HepG2 (cell line): ENCODE data around the gene TIMM10. TPM values are rescaled to one million over a fixed set of nuclear protein-coding genes. Genes with fewer than 3 reads are reported as not detected.

Experiments used
- ATF1 ChIP-seq: IDR thresholded peaks from 2 replicates; pipeline ENCODE4 v1.6.1; 2016; ENCODE audit warnings: mild to moderate bottlenecking, control low read depth
- CEBPG ChIP-seq: IDR thresholded peaks from 2 replicates; pipeline ENCODE4 v1.6.1; 2016
- DNMT1 ChIP-seq: sonication (generic); formaldehyde crosslinking; IDR thresholded peaks from 2 replicates; pipeline ENCODE4 v1.5.1; 2020; ENCODE audit warnings: mild to moderate bottlenecking, missing genetic modification reagents
- DNMT3B ChIP-seq: conservative IDR thresholded peaks from 2 replicates; pipeline ENCODE4 v1.6.1; 2016; ENCODE audit warnings: missing biosample characterization, control low read depth
- DPF2 ChIP-seq: sonication (generic); formaldehyde crosslinking; IDR thresholded peaks from 2 replicates; pipeline ENCODE4 v1.4.0; 2020; ENCODE audit warnings: mild to moderate bottlenecking, low read depth, missing genetic modification reagents, borderline replicate concordance
- FOXA3 ChIP-seq: IDR thresholded peaks from 2 replicates; pipeline ENCODE4 v1.6.1; 2016; ENCODE audit warnings: missing genetic modification reagents, missing compliant biosample characterization
- HIVEP1 ChIP-seq: sonication (generic); formaldehyde crosslinking; IDR thresholded peaks from 2 replicates; pipeline ENCODE4 v1.4.0; 2020; ENCODE audit warnings: mild to moderate bottlenecking, missing genetic modification reagents
- ISL2 ChIP-seq: sonication (generic); formaldehyde crosslinking; IDR thresholded peaks from 2 replicates; pipeline ENCODE4 v1.5.0; 2020; ENCODE audit warnings: missing genetic modification reagents
- KLF12 ChIP-seq: sonication (generic); formaldehyde crosslinking; IDR thresholded peaks from 2 replicates; pipeline ENCODE4 v1.4.0; 2020; ENCODE audit warnings: missing genetic modification reagents, borderline replicate concordance
- MTA3 ChIP-seq: sonication (generic); formaldehyde crosslinking; IDR thresholded peaks from 2 replicates; pipeline ENCODE4 v1.4.0; 2020; ENCODE audit warnings: missing genetic modification reagents
- MYC ChIP-seq: sonication (generic); formaldehyde crosslinking; IDR thresholded peaks from 2 replicates; pipeline ENCODE4 v1.9.0; 2021; ENCODE audit warnings: missing genetic modification reagents, borderline replicate concordance
- NONO ChIP-seq, 2 experiments: fragments of 450-650 bp in 1 of 2; sonication (generic) in 1 of 2; formaldehyde crosslinking in 1 of 2; IDR thresholded peaks in 1 of 2; conservative IDR thresholded peaks in 1 of 2; 2 replicates each; pipeline versions ENCODE4 v1.6.1 to v1.8.0; 2017 to 2022; ENCODE audit warnings: mild to moderate bottlenecking in 1 of 2, missing genetic modification reagents in 1 of 2, moderate library complexity in 1 of 2
- TMF1 ChIP-seq: sonication (generic); formaldehyde crosslinking; IDR thresholded peaks from 2 replicates; pipeline ENCODE4 v1.8.1; 2022; ENCODE audit warnings: low read depth, missing genetic modification reagents
- ZFAT ChIP-seq: sonication (generic); formaldehyde crosslinking; conservative IDR thresholded peaks from 2 replicates; pipeline ENCODE4 v1.8.1; 2023; ENCODE audit warnings: missing genetic modification reagents, inconsistent platforms
- ZFP36L2 ChIP-seq: sonication (generic); formaldehyde crosslinking; IDR thresholded peaks from 2 replicates; pipeline ENCODE4 v1.4.0; 2020; ENCODE audit warnings: missing genetic modification reagents
- ZNF20 ChIP-seq: sonication (generic); formaldehyde crosslinking; IDR thresholded peaks from 2 replicates; pipeline ENCODE4 v1.4.0; 2020; ENCODE audit warnings: mild to moderate bottlenecking, moderate library complexity, missing genetic modification reagents
- ZNF224 ChIP-seq: sonication (generic); formaldehyde crosslinking; IDR thresholded peaks from 2 replicates; pipeline ENCODE4 v1.5.0; 2020; ENCODE audit warnings: mild to moderate bottlenecking, missing genetic modification reagents
- ZNF549 ChIP-seq: sonication (generic); formaldehyde crosslinking; IDR thresholded peaks from 2 replicates; pipeline ENCODE4 v1.5.0; 2020; ENCODE audit warnings: missing genetic modification reagents
- ZNF598 ChIP-seq: sonication (generic); formaldehyde crosslinking; IDR thresholded peaks from 2 replicates; pipeline ENCODE4 v1.5.1; 2020; ENCODE audit warnings: mild to moderate bottlenecking, missing genetic modification reagents, borderline replicate concordance
- ZNF7 ChIP-seq: IDR thresholded peaks from 2 replicates; pipeline ENCODE4 v1.6.1; 2016; ENCODE audit warnings: missing biosample characterization, missing genetic modification reagents
- ZNF749 ChIP-seq: sonication (generic); formaldehyde crosslinking; IDR thresholded peaks from 2 replicates; pipeline ENCODE4 v1.8.0; 2022; ENCODE audit warnings: mild to moderate bottlenecking, missing genetic modification reagents, moderate library complexity, borderline replicate concordance
- polyA plus RNA-seq, 8 experiments: library from polyadenylated mRNA; depleted of rRNA in 3 of 8; stranded (reverse) in 7 of 8; unstranded in 1 of 8; fragments of >200 nt; fragmentation: Illumina TruSeq in 4 of 8; extraction: Trizol in 4 of 8; gene quantifications; 2 replicates each; pipeline versions ENCODE4 v1.2.1 to v1.2.3, GENCODE V29; 2011 to 2016; ENCODE audit warnings: low read depth in 4 of 8, missing spikeins in 1 of 8, mixed read lengths in 1 of 8; ENCODE audit not compliant: insufficient read depth in 1 of 8
- total RNA-seq, 5 experiments: library from RNA; depleted of rRNA; stranded (reverse); fragments of >200 nt; fragmentation: Illumina TruSeq; extraction: Trizol; gene quantifications; 2 replicates each; pipeline ENCODE4 v1.2.3, GENCODE V29; 2016; ENCODE audit warnings: low read depth in 1 of 5
- TF ChIP-seq, protein P1 (sequence below): sonication (generic); formaldehyde crosslinking; IDR thresholded peaks from 2 replicates; pipeline ENCODE4 v1.4.0; 2020; ENCODE audit warnings: missing genetic modification reagents
- TF ChIP-seq, protein P2 (sequence below): sonication (generic); formaldehyde crosslinking; IDR thresholded peaks from 2 replicates; pipeline ENCODE4 v1.5.0; 2020; ENCODE audit warnings: missing genetic modification reagents, mild to moderate bottlenecking, borderline replicate concordance
- TF ChIP-seq, protein P3 (sequence below): sonication (generic); formaldehyde crosslinking; IDR thresholded peaks from 2 replicates; pipeline ENCODE4 v1.5.0; 2020; ENCODE audit warnings: mild to moderate bottlenecking, missing genetic modification reagents

The TIMM10 gene
- total and polyA plus RNA-seq, 2 of the 13 experiments (the other 11 are each of a cell fraction or from before 2014, with no cell fraction given): 67.8 to 82.2 TPM

DNA sequence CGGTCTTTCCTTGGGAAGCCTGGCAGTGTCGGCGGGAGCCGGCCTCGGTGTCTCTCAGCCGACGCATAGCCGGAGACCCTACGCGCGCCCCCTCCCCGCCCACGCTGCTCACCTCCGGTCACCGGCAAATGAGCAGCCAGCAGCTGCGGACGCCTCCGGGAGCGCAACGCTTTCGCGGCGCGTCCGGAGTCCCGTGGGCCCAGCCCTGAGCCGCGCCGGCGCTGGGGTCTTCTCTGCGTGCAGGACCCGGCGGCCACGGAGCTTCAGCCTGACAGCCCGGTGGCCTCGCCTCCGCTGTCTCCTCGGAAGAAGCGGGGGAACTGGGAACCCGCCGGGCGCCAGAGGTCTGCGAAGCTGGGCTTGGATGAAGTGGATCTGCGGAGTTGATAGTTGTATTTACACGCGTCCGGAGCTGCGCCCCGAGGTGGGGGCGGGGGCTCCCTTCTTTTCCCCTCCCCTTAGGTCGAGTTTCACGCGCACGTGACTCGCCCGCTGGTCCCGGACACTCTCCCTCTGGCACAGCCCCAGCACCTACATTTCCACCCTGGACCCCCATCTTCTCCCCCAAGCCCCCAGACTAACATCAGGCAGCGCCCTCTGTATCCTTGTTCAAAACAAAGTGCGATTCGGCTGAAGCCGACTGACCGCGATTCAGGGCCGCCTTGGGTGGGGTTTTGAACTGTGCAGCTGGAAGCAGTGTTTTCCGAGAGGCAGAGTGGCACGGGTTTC, 15.1 kb downstream of the TIMM10 start, which contains the start of gene SLC43A1 (continued):
- TF ChIP-seq HIVEP1 (CRISPR knock-in tag) (peak; percentile 80), CEBPG (CRISPR knock-in tag) (no peak), ZFAT (no peak; the same call in 1 of the 2 replicates), ZNF20 (peak; percentile 74; the same call in 1 of the 2 replicates), ZNF598 (0 out of 2 replicates have a peak, but pooled peaks have one; percentile 11), KLF12 (peak; percentile 73; the same call in 1 of the 2 replicates), FOXA3 (peak; percentile 68), ATF1 (CRISPR knock-in tag) (no peak), ZNF549 (CRISPR knock-in tag) (no peak), DPF2 (CRISPR knock-in tag) (no peak), NONO (IDR thresholded peaks at IDR 0.05) (no peak), NONO (CRISPR knock-in tag; conservative IDR thresholded peaks at IDR 0.05) (no peak; the same call in 1 of the 2 replicates), ISL2 (peak; percentile 21; the same call in 1 of the 2 replicates), ZNF749 (CRISPR knock-in tag) (peak; percentile 59; the same call in 1 of the 2 replicates), MYC (CRISPR knock-in tag) (peak; percentile 55; the same call in 1 of the 2 replicates), ZNF224 (no peak), TMF1 (CRISPR knock-in tag) (no peak), DNMT1 (CRISPR knock-in tag) (no peak), ZNF7 (CRISPR knock-in tag) (no peak), DNMT3B (CRISPR knock-in tag) (0 out of 2 replicates have a peak, but pooled peaks have one; percentile 44), MTA3 (CRISPR knock-in tag) (no peak), ZFP36L2 (CRISPR knock-in tag) (no peak; the same call in 1 of the 2 replicates)
- TF ChIP-seq, protein P1, sequence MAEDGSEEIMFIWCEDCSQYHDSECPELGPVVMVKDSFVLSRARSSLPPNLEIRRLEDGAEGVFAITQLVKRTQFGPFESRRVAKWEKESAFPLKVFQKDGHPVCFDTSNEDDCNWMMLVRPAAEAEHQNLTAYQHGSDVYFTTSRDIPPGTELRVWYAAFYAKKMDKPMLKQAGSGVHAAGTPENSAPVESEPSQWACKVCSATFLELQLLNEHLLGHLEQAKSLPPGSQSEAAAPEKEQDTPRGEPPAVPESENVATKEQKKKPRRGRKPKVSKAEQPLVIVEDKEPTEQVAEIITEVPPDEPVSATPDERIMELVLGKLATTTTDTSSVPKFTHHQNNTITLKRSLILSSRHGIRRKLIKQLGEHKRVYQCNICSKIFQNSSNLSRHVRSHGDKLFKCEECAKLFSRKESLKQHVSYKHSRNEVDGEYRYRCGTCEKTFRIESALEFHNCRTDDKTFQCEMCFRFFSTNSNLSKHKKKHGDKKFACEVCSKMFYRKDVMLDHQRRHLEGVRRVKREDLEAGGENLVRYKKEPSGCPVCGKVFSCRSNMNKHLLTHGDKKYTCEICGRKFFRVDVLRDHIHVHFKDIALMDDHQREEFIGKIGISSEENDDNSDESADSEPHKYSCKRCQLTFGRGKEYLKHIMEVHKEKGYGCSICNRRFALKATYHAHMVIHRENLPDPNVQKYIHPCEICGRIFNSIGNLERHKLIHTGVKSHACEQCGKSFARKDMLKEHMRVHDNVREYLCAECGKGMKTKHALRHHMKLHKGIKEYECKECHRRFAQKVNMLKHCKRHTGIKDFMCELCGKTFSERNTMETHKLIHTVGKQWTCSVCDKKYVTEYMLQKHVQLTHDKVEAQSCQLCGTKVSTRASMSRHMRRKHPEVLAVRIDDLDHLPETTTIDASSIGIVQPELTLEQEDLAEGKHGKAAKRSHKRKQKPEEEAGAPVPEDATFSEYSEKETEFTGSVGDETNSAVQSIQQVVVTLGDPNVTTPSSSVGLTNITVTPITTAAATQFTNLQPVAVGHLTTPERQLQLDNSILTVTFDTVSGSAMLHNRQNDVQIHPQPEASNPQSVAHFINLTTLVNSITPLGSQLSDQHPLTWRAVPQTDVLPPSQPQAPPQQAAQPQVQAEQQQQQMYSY (CRISPR knock-in tag): no peak
- TF ChIP-seq, protein P2, sequence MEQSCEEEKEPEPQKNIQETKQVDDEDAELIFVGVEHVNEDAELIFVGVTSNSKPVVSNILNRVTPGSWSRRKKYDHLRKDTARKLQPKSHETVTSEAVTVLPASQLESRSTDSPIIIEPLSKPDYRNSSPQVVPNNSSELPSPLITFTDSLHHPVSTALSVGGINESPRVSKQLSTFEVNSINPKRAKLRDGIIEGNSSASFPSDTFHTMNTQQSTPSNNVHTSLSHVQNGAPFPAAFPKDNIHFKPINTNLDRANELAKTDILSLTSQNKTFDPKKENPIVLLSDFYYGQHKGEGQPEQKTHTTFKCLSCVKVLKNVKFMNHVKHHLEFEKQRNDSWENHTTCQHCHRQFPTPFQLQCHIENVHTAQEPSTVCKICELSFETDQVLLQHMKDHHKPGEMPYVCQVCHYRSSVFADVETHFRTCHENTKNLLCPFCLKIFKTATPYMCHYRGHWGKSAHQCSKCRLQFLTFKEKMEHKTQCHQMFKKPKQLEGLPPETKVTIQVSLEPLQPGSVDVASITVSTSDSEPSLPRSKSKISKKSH: peak; percentile 92
- TF ChIP-seq, protein P3, sequence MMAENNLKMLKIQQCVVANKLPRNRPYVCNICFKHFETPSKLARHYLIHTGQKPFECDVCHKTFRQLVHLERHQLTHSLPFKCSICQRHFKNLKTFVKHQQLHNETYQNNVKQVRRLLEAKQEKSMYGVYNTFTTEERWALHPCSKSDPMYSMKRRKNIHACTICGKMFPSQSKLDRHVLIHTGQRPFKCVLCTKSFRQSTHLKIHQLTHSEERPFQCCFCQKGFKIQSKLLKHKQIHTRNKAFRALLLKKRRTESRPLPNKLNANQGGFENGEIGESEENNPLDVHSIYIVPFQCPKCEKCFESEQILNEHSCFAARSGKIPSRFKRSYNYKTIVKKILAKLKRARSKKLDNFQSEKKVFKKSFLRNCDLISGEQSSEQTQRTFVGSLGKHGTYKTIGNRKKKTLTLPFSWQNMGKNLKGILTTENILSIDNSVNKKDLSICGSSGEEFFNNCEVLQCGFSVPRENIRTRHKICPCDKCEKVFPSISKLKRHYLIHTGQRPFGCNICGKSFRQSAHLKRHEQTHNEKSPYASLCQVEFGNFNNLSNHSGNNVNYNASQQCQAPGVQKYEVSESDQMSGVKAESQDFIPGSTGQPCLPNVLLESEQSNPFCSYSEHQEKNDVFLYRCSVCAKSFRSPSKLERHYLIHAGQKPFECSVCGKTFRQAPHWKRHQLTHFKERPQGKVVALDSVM: no peak
